Trophoblast cell (in vitro differentiated cells and primary cell): ENCODE results near the gene SLC35F1.

Experiments
- DNase-seq, 2 donors: peaks; one replicate each; pipeline ENCODE4 v3.0.0-alpha.2; 2016
- H2AFZ ChIP-seq: 2 replicates; pipeline ENCODE4 v1.6.1; 2013; ENCODE audit warnings: low read length, moderate library complexity, mild to moderate bottlenecking; ENCODE audit not compliant: insufficient read depth, poor library complexity
- H2AK5ac ChIP-seq: 2 replicates; pipeline ENCODE4 v1.6.1; 2013; ENCODE audit warnings: mild to moderate bottlenecking, low read length
- H2BK120ac ChIP-seq: 2 replicates; pipeline ENCODE4 v1.6.1; 2013; ENCODE audit warnings: low read length, mild to moderate bottlenecking, moderate library complexity; ENCODE audit not compliant: insufficient read depth, poor library complexity
- H2BK12ac ChIP-seq: 2 replicates; pipeline ENCODE4 v1.6.1; 2013; ENCODE audit warnings: mild to moderate bottlenecking, low read length, moderate library complexity
- H2BK5ac ChIP-seq: 2 replicates; pipeline ENCODE4 v1.6.1; 2013; ENCODE audit warnings: low read length, low read depth, moderate library complexity, mild to moderate bottlenecking; ENCODE audit not compliant: poor library complexity
- H3K14ac ChIP-seq: 2 replicates; pipeline ENCODE4 v1.6.1; 2013; ENCODE audit warnings: mild to moderate bottlenecking, low read length
- H3K18ac ChIP-seq: 2 replicates; pipeline ENCODE4 v1.6.1; 2013; ENCODE audit warnings: mild to moderate bottlenecking, low read length
- H3K23ac ChIP-seq: 2 replicates; pipeline ENCODE4 v1.6.1; 2013; ENCODE audit warnings: low read length
- H3K27ac ChIP-seq: 2 replicates; pipeline ENCODE4 v1.5.1; 2013; ENCODE audit warnings: low read depth, mild to moderate bottlenecking, inconsistent platforms, low read length, moderate library complexity
- H3K27me3 ChIP-seq: 2 replicates; pipeline ENCODE4 v1.6.1; 2013; ENCODE audit warnings: inconsistent platforms, mild to moderate bottlenecking, low read length, moderate library complexity; ENCODE audit not compliant: insufficient read depth
- H3K36me3 ChIP-seq, 2 experiments: 1 replicate in 1 of 2; 2 replicates in 1 of 2; pipeline ENCODE4 v1.6.1; 2013; ENCODE audit warnings: low read length in 2 of 2, mild to moderate bottlenecking in 2 of 2, moderate library complexity in 1 of 2; ENCODE audit not compliant: insufficient read depth in 2 of 2, control insufficient read depth in 1 of 2
- H3K4ac ChIP-seq: 2 replicates; pipeline ENCODE4 v1.6.1; 2013; ENCODE audit warnings: low read depth, mild to moderate bottlenecking, low read length, moderate library complexity
- H3K4me1 ChIP-seq, 2 experiments: 1 replicate in 1 of 2; 2 replicates in 1 of 2; pipeline ENCODE4 v1.6.1; 2013; ENCODE audit warnings: low read length in 2 of 2, mild to moderate bottlenecking in 2 of 2, moderate library complexity in 1 of 2; ENCODE audit not compliant: insufficient read depth in 2 of 2, control insufficient read depth in 1 of 2
- H3K4me2 ChIP-seq: 2 replicates; pipeline ENCODE4 v1.6.1; 2013; ENCODE audit warnings: inconsistent platforms, mild to moderate bottlenecking, low read length, moderate library complexity
- H3K4me3 ChIP-seq: 2 replicates; pipeline ENCODE4 v1.5.1; 2013; ENCODE audit warnings: mild to moderate bottlenecking, low read depth, low read length, inconsistent platforms
- H3K79me1 ChIP-seq: one replicate; pipeline ENCODE4 v1.6.1; 2013; ENCODE audit warnings: low read length
- H3K79me2 ChIP-seq: 2 replicates; pipeline ENCODE4 v1.6.1; 2013; ENCODE audit warnings: low read length, mild to moderate bottlenecking; ENCODE audit not compliant: control insufficient read depth, insufficient read depth, poor library complexity
- H3K9ac ChIP-seq: 2 replicates; pipeline ENCODE4 v1.6.1; 2013; ENCODE audit warnings: mild to moderate bottlenecking, low read length
- H3K9me3 ChIP-seq: 2 replicates; pipeline ENCODE4 v1.6.1; 2013; ENCODE audit warnings: low read depth, mild to moderate bottlenecking, control low read depth, inconsistent platforms, low read length; ENCODE audit not compliant: insufficient read depth
- H4K12ac ChIP-seq: 2 replicates; pipeline ENCODE4 v1.6.1; 2013; ENCODE audit warnings: low read depth, mild to moderate bottlenecking, low read length, moderate library complexity
- H4K8ac ChIP-seq: 2 replicates; pipeline ENCODE4 v1.6.1; 2013; ENCODE audit warnings: low read depth, mild to moderate bottlenecking, low read length, moderate library complexity
- H4K91ac ChIP-seq: one replicate; pipeline ENCODE4 v1.6.1; 2013; ENCODE audit warnings: low read depth, mild to moderate bottlenecking, low read length, moderate library complexity
- WGBS: extraction: QIAGEN DNeasy Blood & Tissue Kit; methylation state at CpG from one replicate; pipeline ENCODE4 v1.1.7; 2013; ENCODE audit warnings: missing lambda C conversion rate; ENCODE audit not compliant: insufficient read length, insufficient coverage; ENCODE audit errors: extremely low coverage; 5-methylcytosine and 5-hydroxymethylcytosine counted together

Gene SLC35F1

DNA sequence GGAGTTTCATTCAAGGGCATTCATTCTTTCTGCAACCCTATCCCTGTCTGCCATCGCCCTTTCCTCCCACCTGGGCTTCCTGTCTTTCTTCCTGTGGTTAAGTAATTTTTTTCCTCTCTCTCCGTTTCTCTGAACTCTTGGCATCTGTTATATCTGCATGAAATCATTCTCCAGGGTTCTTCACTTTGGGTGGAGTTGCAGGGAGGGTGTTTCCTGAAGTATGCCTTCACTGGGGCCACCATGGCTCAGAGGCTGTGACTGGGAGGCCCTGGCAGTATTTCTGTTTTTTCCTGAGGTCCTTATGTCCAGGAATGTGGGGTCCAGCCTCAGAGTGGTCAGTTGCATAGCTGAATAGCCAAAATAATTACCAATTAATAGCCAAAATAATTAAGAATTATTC lies 137.2 kb downstream of the SLC35F1 start:
- H2BK5ac ChIP-seq = no peak overlapping the region
- H3K4ac ChIP-seq = no peak overlapping the region
- WGBS = no CpG with 5 or more reads among the region's 2 CpGs
- H2AFZ ChIP-seq = no peak overlapping the region
- no peak overlapping the region for H2BK120ac ChIP-seq
- H4K91ac ChIP-seq = no peak overlapping the region
- no peak overlapping the region for H2AK5ac ChIP-seq
- no peak overlapping the region for H2BK12ac ChIP-seq
- no peaks in the 10 kb centered on the region for H3K4me1 ChIP-seq
- no peak overlapping the region for H3K14ac ChIP-seq
- H3K79me1 ChIP-seq = no peaks in the 10 kb centered on the region
- H3K4me2 ChIP-seq = no peak overlapping the region
- no peaks in the 10 kb centered on the region for H3K9me3 ChIP-seq
- H3K27me3 ChIP-seq = no peaks in the 10 kb centered on the region
- H3K27ac ChIP-seq = no peak overlapping the region
- no peak overlapping the region for H3K9ac ChIP-seq
- no peak overlapping the region for H4K8ac ChIP-seq
- no peak overlapping the region for H4K12ac ChIP-seq
- DNase-seq = no peak
- H3K18ac ChIP-seq = no peak overlapping the region
- H3K79me2 ChIP-seq = no peaks in the 10 kb centered on the region
- H3K23ac ChIP-seq = no peak overlapping the region
- no peaks in the 10 kb centered on the region for H3K36me3 ChIP-seq
- H3K4me3 ChIP-seq = no peak overlapping the region

DNA sequence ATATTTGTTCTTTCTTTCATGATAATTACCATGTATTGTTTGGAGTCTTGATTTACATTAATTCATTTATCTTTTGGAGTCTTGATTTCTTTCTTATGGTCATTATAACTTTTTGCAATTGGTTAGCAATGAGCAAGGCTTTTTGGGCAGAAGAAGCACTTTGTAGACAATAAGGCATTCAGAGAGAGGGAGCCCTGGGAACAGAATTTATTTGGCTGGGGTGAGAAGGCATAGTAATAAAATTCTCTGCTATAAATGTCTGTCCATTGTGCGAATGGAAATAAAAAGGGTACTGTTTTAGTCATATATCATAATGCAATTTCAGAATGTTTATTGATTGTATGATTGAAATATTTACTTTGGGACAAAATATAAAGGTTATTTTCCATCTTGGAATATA lies 147.0 kb downstream of the SLC35F1 start:
- H3K79me2 ChIP-seq = no peaks in the 10 kb centered on the region
- no peak overlapping the region for H4K91ac ChIP-seq
- DNase-seq = no peak
- H3K4me1 ChIP-seq = no peaks in the 10 kb centered on the region
- no CpG with 5 or more reads among the region's 1 CpG for WGBS
- H3K9ac ChIP-seq = no peak overlapping the region
- H3K18ac ChIP-seq = no peak overlapping the region
- no peaks in the 10 kb centered on the region for H3K27me3 ChIP-seq
- no peak overlapping the region for H2AK5ac ChIP-seq
- H2BK5ac ChIP-seq = no peak overlapping the region
- no peak overlapping the region for H4K12ac ChIP-seq
- no peak overlapping the region for H3K23ac ChIP-seq
- no peak overlapping the region for H2BK12ac ChIP-seq
- no peak overlapping the region for H2BK120ac ChIP-seq
- H3K4ac ChIP-seq = no peak overlapping the region
- no peak overlapping the region for H4K8ac ChIP-seq
- no peak overlapping the region for H3K14ac ChIP-seq
- H3K4me3 ChIP-seq = no peak overlapping the region
- H3K4me2 ChIP-seq = no peak overlapping the region
- H3K79me1 ChIP-seq = no peaks in the 10 kb centered on the region
- H3K9me3 ChIP-seq = no peaks in the 10 kb centered on the region
- H3K27ac ChIP-seq = no peak overlapping the region
- no peaks in the 10 kb centered on the region for H3K36me3 ChIP-seq
- H2AFZ ChIP-seq = no peak overlapping the region

DNA sequence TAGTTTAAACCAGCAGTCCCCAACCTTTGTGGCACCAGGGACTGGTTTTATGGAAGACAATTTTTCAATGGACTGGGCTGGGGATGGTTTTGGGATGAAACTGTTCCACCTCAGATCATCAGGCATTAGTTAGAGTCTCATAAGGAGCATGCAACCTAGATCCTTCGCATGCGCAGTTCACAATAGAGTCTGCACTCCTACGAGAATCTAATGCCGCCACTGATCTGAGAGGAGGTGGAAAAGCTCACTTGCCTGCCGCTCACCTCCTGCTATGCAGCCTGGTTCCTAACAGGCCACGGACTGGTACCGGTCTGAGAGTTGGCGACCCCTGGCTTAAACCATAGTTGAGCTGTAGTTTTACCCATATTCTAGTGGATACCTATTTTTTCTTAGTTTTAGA lies 154.6 kb downstream of the SLC35F1 start:
- no peak overlapping the region for H3K4ac ChIP-seq
- H3K9ac ChIP-seq = no peak overlapping the region
- no peak overlapping the region for H2BK12ac ChIP-seq
- no peak overlapping the region for H3K27ac ChIP-seq
- H3K4me3 ChIP-seq = no peak overlapping the region
- H3K23ac ChIP-seq = no peak overlapping the region
- H2BK120ac ChIP-seq = no peak overlapping the region
- H2BK5ac ChIP-seq = no peak overlapping the region
- H2AFZ ChIP-seq = no peak overlapping the region
- no peak overlapping the region for H3K14ac ChIP-seq
- DNase-seq = no peak
- H4K8ac ChIP-seq = no peak overlapping the region
- no peaks in the 10 kb centered on the region for H3K79me1 ChIP-seq
- no peak overlapping the region for H4K91ac ChIP-seq
- no CpG with 5 or more reads among the region's 8 CpGs for WGBS
- no peak overlapping the region for H2AK5ac ChIP-seq
- no peaks in the 10 kb centered on the region for H3K36me3 ChIP-seq
- H4K12ac ChIP-seq = no peak overlapping the region
- H3K27me3 ChIP-seq = no peaks in the 10 kb centered on the region
- no peak overlapping the region for H3K4me2 ChIP-seq
- H3K79me2 ChIP-seq = no peaks in the 10 kb centered on the region
- H3K4me1 ChIP-seq = no peaks in the 10 kb centered on the region
- no peak overlapping the region for H3K18ac ChIP-seq
- H3K9me3 ChIP-seq = no peaks in the 10 kb centered on the region

DNA sequence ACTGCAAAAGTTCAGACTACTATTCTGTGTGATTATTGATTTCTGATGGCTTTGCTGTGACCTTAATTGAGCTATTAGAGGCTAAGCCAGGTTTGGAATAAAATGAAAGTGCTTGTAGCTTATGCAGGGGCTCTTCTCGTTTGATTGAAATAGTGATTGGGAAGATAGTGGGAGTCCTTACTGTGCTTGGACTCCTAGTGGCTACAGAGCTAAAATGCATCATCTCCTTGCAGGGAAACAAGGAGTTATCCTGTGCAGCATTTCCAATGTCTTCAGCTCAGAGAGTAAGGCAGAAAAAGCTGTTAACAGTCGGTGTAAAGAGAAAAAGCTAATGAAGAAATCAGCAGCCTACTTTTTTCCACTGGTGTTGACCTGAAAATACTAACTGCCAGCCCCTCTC lies 173.5 kb downstream of the SLC35F1 start:
- no CpG with 5 or more reads among the region's 2 CpGs for WGBS
- Histone ChIP-seq H4K12ac (no peak overlapping the region), H3K36me3 (no peaks in the 10 kb centered on the region)

More for the DNA sequence above, 173.5 kb downstream of the SLC35F1 start:
- Histone ChIP-seq H3K4me1 (no peaks in the 10 kb centered on the region), H3K27me3 (no peaks in the 10 kb centered on the region), H2AK5ac (no peak overlapping the region), H2AFZ (no peak overlapping the region), H3K79me2 (no peaks in the 10 kb centered on the region), H3K9me3 (no peaks in the 10 kb centered on the region), H4K91ac (no peak overlapping the region), H4K8ac (no peak overlapping the region), H3K9ac (no peak overlapping the region), H3K4me3 (no peak overlapping the region), H3K4ac (no peak overlapping the region), H3K4me2 (no peak overlapping the region), H3K27ac (no peak overlapping the region), H2BK120ac (no peak overlapping the region), H3K14ac (no peak overlapping the region), H2BK5ac (no peak overlapping the region), H3K18ac (no peak overlapping the region), H3K79me1 (no peaks in the 10 kb centered on the region), H3K23ac (no peak overlapping the region), H2BK12ac (no peak overlapping the region)
- no peak for DNase-seq
